CD4-positive, alpha-beta T cell treated with Interleukin-6 at 100 ng/mL for 8 hours (primary cell): ENCODE data around the gene FNDC3B.

Experiments
- DNase-seq: peaks from one replicate; pipeline ENCODE4 v3.0.0-alpha.2; 2020; ENCODE audit warnings: mixed read lengths, low spot score

The FNDC3B gene

DNA sequence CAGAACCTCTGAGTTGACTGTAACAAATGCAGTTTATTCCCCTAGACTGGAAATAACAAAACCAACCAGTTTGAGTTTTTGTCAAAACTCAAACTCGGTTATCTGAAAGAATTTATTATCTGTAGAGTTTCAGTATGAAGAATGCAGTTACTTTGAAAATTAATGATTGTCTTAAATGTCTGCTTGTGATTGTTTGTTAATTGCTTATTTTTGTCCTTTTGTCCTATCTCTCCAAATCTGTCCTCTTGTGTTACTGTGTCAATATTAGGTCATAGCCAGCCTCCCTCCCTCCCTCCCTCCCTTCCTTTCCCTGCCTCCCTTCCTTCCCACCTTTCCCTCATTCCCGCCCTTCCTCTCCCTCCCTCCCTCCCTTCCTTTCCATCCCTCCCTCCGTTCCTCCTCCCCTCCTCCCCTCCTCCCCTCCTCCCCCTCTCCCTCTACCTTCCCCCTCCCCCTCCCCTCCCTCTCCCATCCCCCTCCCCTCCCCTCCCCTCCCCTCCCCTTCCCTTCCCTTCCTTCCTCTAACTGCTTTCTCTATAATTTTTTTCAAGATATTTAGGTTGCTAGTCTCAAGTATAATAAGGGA is 153.5 kb downstream of the FNDC3B start:
- DNase-seq, result no peak

DNA sequence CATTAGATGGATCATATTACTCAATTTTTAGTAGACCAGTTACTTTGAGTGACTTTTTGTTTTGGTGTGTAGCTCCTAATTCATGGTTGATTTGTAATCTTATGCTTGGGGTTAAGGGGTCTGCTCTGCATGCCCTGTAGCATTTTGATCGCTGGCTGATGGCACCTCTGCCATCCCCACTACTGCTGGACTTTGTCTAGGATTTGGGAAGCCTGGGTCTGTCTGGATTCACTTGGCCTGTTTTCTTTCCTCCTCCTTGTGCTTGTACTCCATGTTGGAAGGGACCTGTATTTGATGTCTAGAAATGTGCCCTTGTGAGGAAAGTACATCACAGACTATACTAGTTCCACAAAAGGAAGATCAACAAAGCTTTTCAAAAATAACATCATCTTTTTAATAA is 154.1 kb downstream of the FNDC3B start:
- no peak for DNase-seq

DNA sequence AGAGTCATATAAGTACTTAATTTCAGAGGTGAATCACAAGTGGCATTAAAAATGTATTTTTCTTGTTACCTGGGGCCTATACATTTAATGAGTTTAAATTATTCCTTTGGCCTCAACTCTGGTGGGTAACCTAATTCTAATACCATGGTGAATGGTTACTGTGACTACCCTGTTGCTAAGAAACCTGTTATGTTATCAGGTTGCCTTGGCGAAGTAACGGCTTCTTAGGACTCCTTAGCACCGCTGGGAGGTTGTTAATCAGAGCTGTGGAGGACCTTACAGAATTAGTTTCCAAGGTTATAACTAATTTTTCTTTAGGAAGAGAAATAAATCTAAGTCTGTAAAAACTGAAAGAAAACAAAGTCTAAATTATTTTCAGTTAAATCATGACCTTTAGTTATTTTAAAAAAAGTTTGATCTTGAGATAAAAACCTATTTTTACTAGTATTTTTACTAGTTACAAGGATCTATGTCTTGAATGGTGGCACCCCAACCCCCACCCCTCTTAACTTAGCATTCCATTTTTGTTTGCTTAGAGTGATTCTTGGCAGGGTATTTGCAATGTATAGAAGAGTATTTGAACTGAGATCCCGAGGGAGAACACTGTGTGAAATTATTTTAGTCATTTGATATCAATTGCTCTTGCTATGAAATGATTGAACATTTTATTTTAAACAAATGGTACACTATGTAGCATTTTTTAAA is 155.5 kb downstream of the FNDC3B start:
- no peak for DNase-seq

DNA sequence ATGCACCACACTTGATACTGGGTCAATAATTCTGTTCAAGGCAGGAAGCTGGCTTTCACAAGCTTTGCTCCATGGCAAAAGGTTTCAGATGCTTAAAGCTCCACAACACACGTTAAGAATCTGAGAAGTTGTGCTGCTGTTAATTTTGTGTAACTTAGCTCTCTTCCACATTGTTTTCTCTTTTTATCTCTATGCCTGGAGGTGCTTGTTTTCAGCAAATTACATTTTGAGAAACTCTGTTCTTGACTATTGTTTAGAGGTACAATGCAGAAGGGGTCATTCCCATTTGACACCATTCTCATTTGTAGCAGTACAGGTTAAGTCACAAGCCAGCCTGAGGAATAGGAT is 156.0 kb downstream of the FNDC3B start:
- no peak for DNase-seq

GRCh38 chr3:172197344-172197743 is 158.0 kb downstream of the FNDC3B start:
- no peak for DNase-seq

DNA sequence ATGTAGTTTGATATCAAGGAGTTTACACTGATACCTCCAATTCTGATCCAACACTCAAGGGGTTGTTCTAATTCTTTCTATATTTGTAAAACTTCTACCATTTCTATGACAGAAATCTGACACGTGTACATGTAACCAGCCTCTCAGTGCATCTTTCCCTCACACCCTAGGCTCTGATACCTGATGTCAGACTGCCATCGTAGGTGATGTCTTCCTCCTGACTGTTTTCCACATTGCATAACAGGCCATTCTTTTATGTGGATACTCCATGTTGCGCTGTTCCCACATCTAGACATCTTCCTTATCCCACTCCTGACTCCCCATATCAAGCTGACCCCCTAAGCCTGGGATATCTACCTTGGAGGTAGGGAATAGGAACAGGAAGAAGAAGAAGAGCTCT is 159.1 kb downstream of the FNDC3B start:
- no peak for DNase-seq

DNA sequence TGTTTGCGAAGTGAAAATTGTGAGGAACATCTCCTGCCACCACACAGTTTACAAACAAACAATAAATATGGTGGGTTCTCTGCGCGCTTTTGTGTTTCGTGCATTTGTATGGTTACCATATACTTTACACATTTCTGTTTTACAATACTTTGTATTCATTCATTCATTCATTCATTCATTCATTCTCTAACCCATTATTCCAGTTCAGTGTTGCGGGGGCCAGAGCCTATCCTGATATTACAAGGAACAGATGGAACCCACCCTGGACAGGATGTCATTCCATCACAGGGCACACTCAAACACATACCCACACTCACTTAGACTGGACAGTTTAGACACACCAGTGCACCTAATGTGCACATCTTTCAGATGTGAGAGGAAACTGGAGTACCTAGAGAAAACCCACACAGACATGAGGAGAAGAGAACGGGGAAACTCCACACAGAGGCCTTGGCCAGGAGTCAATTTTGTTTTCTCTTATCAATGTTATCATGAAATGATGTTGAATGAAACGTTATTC is 160.5 kb downstream of the FNDC3B start:
- no peak for DNase-seq

- DNase-seq, result no peak
Observed at GRCh38 chr3:172201136-172201869, 161.9 kb downstream of the FNDC3B start.

- no peak for DNase-seq
Observed at GRCh38 chr3:172201870-172202236, 162.5 kb downstream of the FNDC3B start.

GRCh38 chr3:172202797-172203196 is 163.4 kb downstream of the FNDC3B start:
- no peak for DNase-seq

DNA sequence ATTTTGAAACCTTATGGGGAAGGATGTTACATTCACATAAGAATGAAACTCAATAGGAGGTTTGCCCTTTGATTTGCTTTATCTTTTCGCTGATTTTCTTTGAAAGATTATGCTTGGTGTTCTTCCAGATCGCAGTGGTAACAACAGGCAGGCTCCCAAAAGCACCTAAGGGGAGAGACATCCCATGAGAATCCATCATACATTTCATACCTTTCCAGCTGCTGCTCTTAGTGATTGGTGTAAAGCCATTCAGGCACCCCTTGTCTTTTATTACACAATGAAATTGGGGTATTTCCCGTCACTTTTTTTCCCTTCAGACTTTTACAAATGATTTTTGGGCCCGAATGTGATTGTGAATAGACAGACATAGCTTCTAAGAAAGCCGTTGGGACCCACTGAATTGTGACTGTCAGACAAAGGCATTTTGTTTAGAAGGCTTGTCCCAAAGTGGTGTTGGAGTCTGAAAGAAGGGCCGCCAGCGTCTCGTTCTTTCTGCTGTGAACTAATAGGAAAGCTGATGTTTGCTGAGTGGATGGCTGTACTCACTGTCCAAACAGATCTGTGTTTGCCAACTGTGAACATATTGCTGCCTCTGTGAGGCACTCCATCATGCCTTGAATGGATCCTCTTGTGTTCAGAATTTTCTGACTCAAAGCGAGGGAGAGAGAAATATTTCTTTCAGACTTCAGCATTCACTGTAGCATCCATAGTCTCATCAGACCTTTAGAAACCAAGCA is 164.3 kb downstream of the FNDC3B start:
- DNase-seq, result no peak

DNA sequence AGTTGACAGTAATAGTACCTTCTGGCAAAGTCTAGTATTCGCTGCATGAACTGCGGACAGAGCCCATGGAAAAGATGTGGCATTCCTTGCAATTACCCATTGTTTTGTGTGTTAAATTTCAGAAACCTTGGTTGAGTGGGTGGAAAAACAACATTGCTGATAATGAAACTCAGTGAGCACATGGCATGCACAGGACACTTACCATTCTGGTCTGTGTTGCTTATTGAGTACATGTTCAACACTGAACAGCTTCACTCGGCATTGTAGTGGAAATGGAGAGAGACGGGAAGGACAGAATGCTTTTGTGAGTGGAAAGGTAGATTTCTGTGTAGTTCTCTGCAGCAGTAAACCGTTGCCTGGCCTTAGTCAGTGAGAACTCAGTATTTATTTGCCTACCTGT is 165.3 kb downstream of the FNDC3B start:
- DNase-seq, result no peak

DNA sequence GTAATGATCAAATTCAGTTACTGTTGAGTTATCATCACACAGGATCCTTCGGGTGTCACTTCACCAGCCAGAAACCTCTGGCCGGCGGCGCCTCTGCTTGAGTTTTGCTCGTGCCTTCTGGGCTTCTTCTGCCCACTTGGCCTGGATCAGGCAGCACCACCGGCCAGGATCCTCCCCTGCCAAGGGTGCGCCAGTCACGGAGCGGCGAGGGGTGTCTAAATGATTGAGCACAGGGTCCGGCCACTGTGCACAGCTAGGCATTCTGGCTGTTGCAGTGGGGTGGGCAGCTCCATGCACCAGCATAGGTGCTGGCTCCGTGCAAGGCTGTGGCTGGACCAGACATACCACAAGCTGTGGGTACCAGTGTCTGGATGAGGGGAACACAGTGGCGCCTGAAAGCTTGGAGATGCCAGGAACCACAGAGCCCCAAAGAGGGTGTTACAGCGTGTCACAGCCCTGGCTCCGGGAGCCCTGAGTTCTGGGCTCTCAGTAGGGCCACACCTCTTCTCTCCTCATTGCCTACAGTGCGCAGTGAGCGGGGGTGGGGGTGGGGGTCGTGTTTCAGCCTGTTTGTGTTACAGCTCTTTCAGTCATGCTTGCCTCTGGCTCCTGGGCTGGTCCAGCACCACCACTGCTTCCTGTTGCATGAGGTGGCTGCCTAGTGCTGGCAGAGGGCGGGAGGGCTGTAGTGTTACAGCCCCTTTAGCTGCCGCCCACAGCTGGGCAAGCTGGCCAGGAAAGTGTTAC is 169.4 kb downstream of the FNDC3B start:
- DNase-seq, result no peak

GRCh38 chr3:172209333-172210321 is 170.2 kb downstream of the FNDC3B start:
- DNase-seq, result no peak

- no peak for DNase-seq
Observed at GRCh38 chr3:172210355-172210754, 171.0 kb downstream of the FNDC3B start.

DNA sequence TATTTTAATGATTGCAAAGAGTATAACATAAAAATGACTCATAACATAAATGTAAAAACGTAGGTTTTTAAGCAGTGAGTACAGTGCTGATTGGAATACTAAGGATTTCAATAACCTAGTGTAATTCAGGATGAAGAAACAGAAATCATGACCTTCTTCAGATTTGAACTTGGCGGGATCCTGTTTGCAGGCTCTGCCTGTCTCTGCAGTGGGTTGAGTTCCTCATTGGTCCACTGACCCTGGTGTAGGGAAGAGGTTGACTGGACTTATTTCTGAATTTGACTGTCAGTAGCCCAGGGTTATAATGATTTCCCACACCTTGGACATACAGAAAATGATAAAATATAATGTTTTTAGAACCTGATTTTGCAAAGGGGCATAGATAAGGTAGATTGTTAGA is 171.7 kb downstream of the FNDC3B start:
- DNase-seq, result no peak

- no peak for DNase-seq
Observed at GRCh38 chr3:172213200-172213599, 173.8 kb downstream of the FNDC3B start.

- no peak for DNase-seq
Observed at GRCh38 chr3:172213904-172214303, 174.5 kb downstream of the FNDC3B start.

DNA sequence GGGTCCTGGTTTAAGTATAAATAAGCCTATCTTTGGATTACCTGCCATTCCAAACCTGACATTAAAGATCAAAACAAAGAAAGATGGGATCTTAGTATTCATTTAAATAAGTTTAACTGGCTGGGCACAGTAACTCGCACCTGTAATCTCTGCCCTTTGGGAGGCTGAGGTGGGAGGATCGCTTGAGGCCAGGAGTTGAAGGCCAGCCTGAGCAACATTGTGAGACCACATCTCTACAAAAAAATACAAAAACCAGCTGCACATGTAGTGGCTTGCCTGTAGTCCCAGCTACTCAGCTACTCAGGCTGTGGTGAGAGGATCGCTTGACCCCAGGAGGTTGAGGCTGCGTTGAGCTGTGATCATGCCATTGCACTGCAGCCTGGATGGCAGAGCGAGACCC is 176.9 kb downstream of the FNDC3B start:
- DNase-seq, result no peak

DNA sequence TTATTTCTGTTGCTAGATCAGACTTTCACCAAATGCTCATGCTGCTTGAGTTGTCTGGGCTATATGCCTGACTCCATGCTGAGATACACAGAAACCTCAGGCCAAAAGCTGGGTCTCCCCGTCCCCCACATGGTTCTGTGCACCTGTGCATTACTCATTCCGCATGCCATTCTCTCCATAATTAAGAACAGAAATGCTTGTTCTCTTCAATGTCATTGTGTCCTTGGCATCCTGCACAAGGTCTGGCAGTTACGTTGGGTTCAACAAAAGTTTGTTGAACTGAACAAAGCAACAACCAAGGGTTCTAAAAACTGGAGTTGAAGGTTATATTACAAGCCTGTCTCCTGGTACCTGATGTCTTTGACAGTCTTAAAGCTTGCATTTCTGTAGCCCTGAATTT is 177.5 kb downstream of the FNDC3B start:
- no peak for DNase-seq

GRCh38 chr3:172217877-172218276 is 178.5 kb downstream of the FNDC3B start:
- DNase-seq, result no peak
